A673 (cell line): Measurements from ENCODE around the gene BHLHE23.

Experiments
- CTCF ChIP-seq: fragments of 300-800, 200-600 bp; sonication (generic); conservative IDR thresholded peaks from 2 replicates; pipeline ENCODE4 v1.5.1; 2017; ENCODE audit warnings: low read depth, mild to moderate bottlenecking, antibody characterized with exemption, low read length, moderate library complexity, mixed read lengths
- EZH2 ChIP-seq: fragments of 200-600 bp; sonication (generic); IDR thresholded peaks from 2 replicates; pipeline ENCODE4 v1.6.1; 2017; ENCODE audit warnings: borderline replicate concordance, low read depth, mild to moderate bottlenecking, mixed read lengths, antibody characterized with exemption, low read length; ENCODE audit not compliant: poor library complexity, severe bottlenecking

GRCh38 chr20:62975251-62975760 lies 31.5 kb downstream of the BHLHE23 start:
- TF ChIP-seq CTCF (no peak), EZH2 (no peak)
